ENCODE measurements around the gene TGFBR1.

TGFBR1 gene

DNA sequence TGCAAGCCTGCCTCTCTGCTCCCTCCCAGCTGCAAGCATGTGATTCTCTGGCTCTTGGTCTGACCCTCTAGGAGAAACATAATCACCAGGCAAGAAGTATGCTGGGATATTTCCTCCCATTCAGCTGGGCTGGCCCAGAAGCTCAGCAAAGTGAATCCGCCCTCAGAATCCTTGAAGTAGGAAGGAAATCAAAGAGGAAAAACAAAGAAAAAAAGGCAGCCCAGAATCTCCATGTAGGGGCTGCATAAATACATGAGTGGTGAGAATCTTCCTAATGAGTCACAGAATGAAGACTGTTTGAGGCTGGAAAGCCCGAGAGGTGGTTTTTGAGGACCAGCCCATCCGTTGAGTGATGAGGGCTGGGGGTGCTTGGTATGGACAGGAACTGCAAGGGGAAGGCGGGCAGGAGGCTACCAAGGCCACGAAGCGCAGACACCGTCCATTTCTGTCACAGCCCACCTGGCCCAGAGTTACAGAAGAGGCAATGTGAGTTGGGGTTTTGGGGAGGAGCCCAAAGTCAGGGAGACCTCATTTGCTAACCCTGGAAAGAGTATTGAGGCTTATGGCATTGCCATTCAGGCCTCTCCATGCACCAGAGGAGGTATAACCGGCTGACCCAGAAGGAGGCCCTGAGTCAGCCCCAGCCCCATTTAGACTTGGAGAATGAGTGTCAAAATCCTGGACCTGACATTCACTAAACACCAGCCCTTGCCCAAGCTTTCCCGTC, 33.4 kb upstream of the TGFBR1 start:
- H3K27ac ChIP-seq = no peak overlapping the region
- TF ChIP-seq ZFX (IDR thresholded peaks at IDR 0.05) = no peak

GRCh38 chr9:99072040-99072394, 32.9 kb upstream of the TGFBR1 start:
- no peak overlapping the region for H3K27ac ChIP-seq
- TF ChIP-seq, protein P1, sequence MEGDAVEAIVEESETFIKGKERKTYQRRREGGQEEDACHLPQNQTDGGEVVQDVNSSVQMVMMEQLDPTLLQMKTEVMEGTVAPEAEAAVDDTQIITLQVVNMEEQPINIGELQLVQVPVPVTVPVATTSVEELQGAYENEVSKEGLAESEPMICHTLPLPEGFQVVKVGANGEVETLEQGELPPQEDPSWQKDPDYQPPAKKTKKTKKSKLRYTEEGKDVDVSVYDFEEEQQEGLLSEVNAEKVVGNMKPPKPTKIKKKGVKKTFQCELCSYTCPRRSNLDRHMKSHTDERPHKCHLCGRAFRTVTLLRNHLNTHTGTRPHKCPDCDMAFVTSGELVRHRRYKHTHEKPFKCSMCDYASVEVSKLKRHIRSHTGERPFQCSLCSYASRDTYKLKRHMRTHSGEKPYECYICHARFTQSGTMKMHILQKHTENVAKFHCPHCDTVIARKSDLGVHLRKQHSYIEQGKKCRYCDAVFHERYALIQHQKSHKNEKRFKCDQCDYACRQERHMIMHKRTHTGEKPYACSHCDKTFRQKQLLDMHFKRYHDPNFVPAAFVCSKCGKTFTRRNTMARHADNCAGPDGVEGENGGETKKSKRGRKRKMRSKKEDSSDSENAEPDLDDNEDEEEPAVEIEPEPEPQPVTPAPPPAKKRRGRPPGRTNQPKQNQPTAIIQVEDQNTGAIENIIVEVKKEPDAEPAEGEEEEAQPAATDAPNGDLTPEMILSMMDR (conservative IDR thresholded peaks at IDR 0.05) = no peak
- TF ChIP-seq ZFX (IDR thresholded peaks at IDR 0.05) = no peak

GRCh38 chr9:99073347-99073746, 31.6 kb upstream of the TGFBR1 start:
- H3K27ac ChIP-seq = no peak overlapping the region
- TF ChIP-seq, protein P1 (conservative IDR thresholded peaks at IDR 0.05) = no peak

GRCh38 chr9:99073985-99074901, 30.7 kb upstream of the TGFBR1 start:
- TF ChIP-seq ZFX (IDR thresholded peaks at IDR 0.05) = no peak
- TF ChIP-seq, protein P1 (conservative IDR thresholded peaks at IDR 0.05) = no peak
- no peak overlapping the region for H3K27ac ChIP-seq

DNA sequence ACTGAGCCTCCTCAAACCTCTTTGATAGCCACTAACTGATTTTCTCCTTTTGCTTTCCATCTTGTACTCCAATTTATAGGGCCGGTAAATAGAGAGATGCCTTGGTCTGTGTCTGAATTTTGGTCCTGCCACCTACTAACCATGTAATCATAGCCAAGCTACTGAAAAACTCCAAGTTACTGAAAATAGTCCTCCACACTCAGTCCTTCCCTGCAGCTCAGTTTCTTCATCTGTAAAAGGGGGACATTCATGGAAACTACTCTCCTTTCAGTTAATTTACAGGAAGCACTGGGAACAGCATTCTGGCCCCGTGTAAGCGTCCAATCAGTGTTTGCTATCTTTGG, 30.0 kb upstream of the TGFBR1 start:
- TF ChIP-seq, protein P1 (conservative IDR thresholded peaks at IDR 0.05) = no peak
- no peak for TF ChIP-seq ZFX (IDR thresholded peaks at IDR 0.05)
- H3K27ac ChIP-seq = no peak overlapping the region

DNA sequence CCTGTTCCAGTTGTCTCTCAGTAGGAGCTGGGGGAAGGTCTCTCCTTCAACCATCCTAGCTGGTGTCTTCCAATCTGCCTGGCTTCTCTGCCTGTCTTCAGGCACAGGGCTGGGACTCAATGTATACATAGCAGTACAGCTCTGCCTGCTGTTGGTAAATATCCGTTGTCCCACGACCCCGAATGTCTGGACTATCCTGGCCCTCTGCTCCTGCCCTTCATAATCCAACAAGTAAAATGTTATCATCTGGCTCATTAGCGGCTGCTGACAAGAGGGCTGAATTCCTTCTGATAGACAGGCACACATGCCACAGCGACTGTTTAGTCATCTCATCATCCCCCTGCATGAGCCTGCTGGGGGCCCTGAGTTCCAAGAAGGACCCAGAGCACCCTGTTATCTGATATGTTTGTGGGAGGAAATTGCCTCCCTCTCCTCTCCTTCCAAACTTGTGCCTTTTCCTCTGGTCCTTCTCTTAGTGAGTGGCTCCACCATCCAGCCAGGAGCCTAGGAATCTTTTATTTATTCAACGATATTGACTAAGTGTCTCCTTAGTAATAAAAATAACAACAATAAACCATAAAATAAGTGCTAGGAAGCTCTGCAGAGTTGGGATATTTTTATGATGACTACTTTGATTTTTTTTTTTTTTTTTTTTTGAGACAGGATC, 29.5 kb upstream of the TGFBR1 start:
- H3K27ac ChIP-seq = no peak overlapping the region
- TF ChIP-seq, protein P1 (conservative IDR thresholded peaks at IDR 0.05) = no peak
- no peak for TF ChIP-seq ZFX (IDR thresholded peaks at IDR 0.05)

DNA sequence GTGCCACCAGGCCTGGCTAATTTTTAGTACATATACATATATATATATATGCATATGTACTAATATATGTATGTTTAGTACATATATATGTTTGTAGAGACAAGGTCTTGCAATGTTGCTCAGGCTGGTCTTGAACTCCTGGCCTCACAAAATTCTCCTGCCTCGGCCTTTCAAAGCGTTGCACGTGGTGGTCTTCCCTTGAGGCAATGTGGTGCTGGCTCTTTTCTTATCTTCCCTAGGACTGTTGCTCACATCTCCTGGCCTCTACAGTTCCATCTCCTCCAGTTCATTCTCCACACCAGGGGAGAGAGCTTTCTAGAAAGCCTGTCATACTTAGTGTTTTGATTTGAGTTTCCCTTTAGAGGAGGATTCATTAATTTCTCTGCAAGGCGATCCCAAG, 28.9 kb upstream of the TGFBR1 start:
- TF ChIP-seq ZFX (IDR thresholded peaks at IDR 0.05) = no peak
- TF ChIP-seq, protein P1 (conservative IDR thresholded peaks at IDR 0.05) = no peak

More for the DNA sequence above, 28.9 kb upstream of the TGFBR1 start:
- no peak overlapping the region for H3K27ac ChIP-seq
